BLaER1 (cell line): ENCODE data around the gene RNF208.
"Not testable (repeated sequence)": the region's sequence is repeated elsewhere in the genome, so short reads cannot be mapped to it uniquely, and the experiment has no call there.

Source experiments
- H3K27ac ChIP-seq: shearing (Covaris generic); formaldehyde crosslinking; 2 replicates; pipeline ENCODE4 v1.8.1; 2022
- H3K27me3 ChIP-seq: shearing (Covaris generic); formaldehyde crosslinking; 2 replicates; pipeline ENCODE4 v1.8.1; 2022
- H3K36me3 ChIP-seq: shearing (Covaris generic); formaldehyde crosslinking; 2 replicates; pipeline ENCODE4 v1.8.1; 2022
- H3K4me1 ChIP-seq: shearing (Covaris generic); formaldehyde crosslinking; 2 replicates; pipeline ENCODE4 v1.8.1; 2022
- H3K4me2 ChIP-seq: shearing (Covaris generic); formaldehyde crosslinking; 2 replicates; pipeline ENCODE4 v1.8.1; 2022
- H3K4me3 ChIP-seq: shearing (Covaris generic); formaldehyde crosslinking; 2 replicates; pipeline ENCODE4 v1.8.1; 2022
- H3K9ac ChIP-seq: shearing (Covaris generic); formaldehyde crosslinking; 2 replicates; pipeline ENCODE4 v1.8.1; 2022
- H3K9me3 ChIP-seq: shearing (Covaris generic); formaldehyde crosslinking; 2 replicates; pipeline ENCODE4 v1.8.1; 2022
- H4K20me1 ChIP-seq: shearing (Covaris generic); formaldehyde crosslinking; 2 replicates; pipeline ENCODE4 v1.8.1; 2022
- Cebpa-rat ChIP-seq: shearing (Covaris generic); IDR thresholded peaks from 2 replicates; pipeline ENCODE4 v1.8.1; 2022

Gene RNF208

GRCh38 chr9:137240318-137240840, 18.3 kb upstream of the RNF208 start:
- Histone ChIP-seq H3K36me3 (peaks cover 28% of the 10 kb centered on the region), H3K9me3 (no peaks in the 10 kb centered on the region), H3K4me2 (peak overlapping the region; percentile 98), H3K27me3 (no peaks in the 10 kb centered on the region), H3K4me1 (peaks cover 81% of the 10 kb centered on the region), H3K4me3 (peak overlapping the region; percentile 74), H4K20me1 (peaks cover 46% of the 10 kb centered on the region), H3K27ac (peak overlapping the region; percentile 94), H3K9ac (peak overlapping the region; percentile 89)
- TF ChIP-seq Cebpa-rat: no peak

DNA sequence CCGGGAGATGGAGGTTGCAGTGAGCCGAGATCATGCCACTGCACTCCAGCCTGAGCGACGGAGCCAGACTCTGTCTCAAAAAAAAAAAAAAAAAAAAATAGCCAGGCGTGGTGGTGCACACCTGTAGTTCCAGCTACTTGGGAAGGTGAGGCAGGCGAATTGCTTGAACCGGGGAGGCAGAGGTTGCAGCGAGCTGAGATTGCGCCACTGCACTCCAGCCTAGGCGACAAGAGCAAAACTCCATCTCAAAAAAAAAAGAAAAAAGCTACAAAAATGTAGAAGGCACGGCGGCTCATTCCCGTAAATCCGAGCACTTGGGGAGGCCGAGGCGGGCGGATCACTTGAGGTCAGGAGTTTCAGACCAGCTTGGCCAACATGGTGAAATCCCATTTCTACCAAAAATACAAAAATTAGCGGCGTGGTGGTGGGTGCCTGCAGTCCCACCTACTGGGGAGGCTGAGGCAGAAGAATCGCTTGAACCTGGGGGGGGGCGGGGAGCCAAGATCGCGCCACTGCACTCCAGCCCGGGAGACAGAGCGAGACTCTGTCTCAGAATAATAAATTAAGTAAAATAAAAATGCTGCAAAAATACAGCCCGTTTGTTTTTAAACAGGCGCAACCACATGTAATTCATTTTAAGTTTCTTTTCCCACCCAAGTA, 17.6 kb upstream of the RNF208 start:
- peak overlapping the region; percentile 94 for H3K27ac ChIP-seq
- H3K27me3 ChIP-seq, H3K9me3 ChIP-seq: not testable (repeated sequence)
- peaks cover 28% of the 10 kb centered on the region for H3K36me3 ChIP-seq
- H3K9ac ChIP-seq: peak overlapping the region; percentile 89
- peaks cover 43% of the 10 kb centered on the region for H4K20me1 ChIP-seq
- peaks cover 81% of the 10 kb centered on the region for H3K4me1 ChIP-seq
- peak overlapping the region; percentile 98 for H3K4me2 ChIP-seq
- H3K4me3 ChIP-seq: peak overlapping the region; percentile 74

DNA sequence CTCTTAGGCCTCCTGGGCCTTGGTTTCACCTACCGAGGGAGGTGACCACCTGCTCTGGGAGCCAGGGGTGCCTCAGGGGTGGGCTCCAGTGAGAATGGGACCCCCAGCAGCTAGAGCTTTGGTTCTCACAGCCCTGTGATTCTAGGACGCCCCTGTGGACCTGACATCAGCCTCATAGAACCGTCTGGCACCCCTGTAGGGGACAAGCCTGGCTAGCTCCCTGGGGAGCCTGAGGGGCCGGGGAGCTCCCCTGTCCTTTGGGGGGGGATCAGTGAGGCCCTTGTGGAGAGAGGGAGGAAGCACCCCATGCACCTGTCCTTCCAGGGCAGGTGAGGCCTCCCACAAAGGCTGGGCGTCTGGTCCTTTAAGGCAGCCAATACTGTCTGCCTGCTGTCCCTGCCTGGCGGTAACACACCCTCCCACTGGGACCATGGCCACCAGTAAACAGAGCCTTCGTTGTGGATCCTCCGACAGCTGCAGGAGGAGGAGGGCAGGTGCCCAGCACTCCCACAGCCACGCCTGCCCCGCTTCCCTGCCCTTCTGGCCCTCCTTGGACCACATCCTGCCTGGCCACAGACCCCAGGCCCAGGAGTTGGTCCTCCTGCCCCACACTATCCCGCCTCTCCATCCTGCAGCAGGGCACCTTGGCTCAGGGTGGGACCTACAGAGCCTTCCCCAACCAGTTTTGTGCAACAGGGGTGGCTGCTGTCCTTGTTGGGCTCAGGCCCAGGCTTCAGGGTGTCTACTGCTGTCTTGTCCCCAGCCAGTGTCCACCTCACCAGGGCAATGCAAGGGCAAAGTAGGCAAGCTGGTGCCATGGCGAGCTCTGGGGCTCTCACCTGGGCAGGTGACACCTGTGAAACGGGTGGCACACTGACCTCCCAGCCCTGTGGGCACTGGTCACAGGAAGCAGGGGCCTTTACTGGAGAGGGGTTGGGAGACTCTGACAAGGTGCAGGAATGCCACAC, 16.0 kb upstream of the RNF208 start:
- Histone ChIP-seq H3K4me2 (peak overlapping the region; percentile 98), H3K27ac (peak overlapping the region; percentile 84), H3K36me3 (peaks cover 14% of the 10 kb centered on the region), H3K9ac (peak overlapping the region; percentile 69), H4K20me1 (peaks cover 33% of the 10 kb centered on the region), H3K9me3 (no peaks in the 10 kb centered on the region), H3K4me1 (peaks cover 72% of the 10 kb centered on the region), H3K4me3 (peak overlapping the region; percentile 63; the same call in 1 of the 2 replicates), H3K27me3 (no peaks in the 10 kb centered on the region)
- no peak for TF ChIP-seq Cebpa-rat

GRCh38 chr9:137236936-137237421, 14.9 kb upstream of the RNF208 start:
- Histone ChIP-seq H3K9ac (peak overlapping the region; percentile 69), H3K4me2 (peak overlapping the region; percentile 98), H4K20me1 (peaks cover 23% of the 10 kb centered on the region), H3K4me1 (peaks cover 67% of the 10 kb centered on the region), H3K36me3 (peaks cover 4% of the 10 kb centered on the region), H3K4me3 (peak overlapping the region; percentile 63), H3K9me3 (no peaks in the 10 kb centered on the region), H3K27me3 (no peaks in the 10 kb centered on the region), H3K27ac (peak overlapping the region; percentile 84)
- no peak for TF ChIP-seq Cebpa-rat

- Histone ChIP-seq H3K4me2 (peak overlapping the region; percentile 98), H3K4me1 (peaks cover 71% of the 10 kb centered on the region), H3K9ac (peak overlapping the region; percentile 69), H3K27me3 (no peaks in the 10 kb centered on the region), H4K20me1 (peaks cover 17% of the 10 kb centered on the region; the same call in 1 of the 2 replicates), H3K4me3 (peak overlapping the region; percentile 63), H3K9me3 (no peaks in the 10 kb centered on the region), H3K27ac (peak overlapping the region; percentile 84), H3K36me3 (no peaks in the 10 kb centered on the region)
- no peak for TF ChIP-seq Cebpa-rat
Observed at GRCh38 chr9:137236238-137236935, 14.3 kb upstream of the RNF208 start.

GRCh38 chr9:137235424-137236237, 13.6 kb upstream of the RNF208 start:
- TF ChIP-seq Cebpa-rat: no peak
- peak overlapping the region; percentile 66 for H3K9ac ChIP-seq
- H3K4me1 ChIP-seq: peaks cover 78% of the 10 kb centered on the region
- no peaks in the 10 kb centered on the region for H3K36me3 ChIP-seq
- no peaks in the 10 kb centered on the region for H3K27me3 ChIP-seq
- peaks cover 17% of the 10 kb centered on the region; the same call in 1 of the 2 replicates for H4K20me1 ChIP-seq
- H3K27ac ChIP-seq: peak overlapping the region; percentile 79
- H3K4me3 ChIP-seq: peak overlapping the region; percentile 63
- no peaks in the 10 kb centered on the region for H3K9me3 ChIP-seq
- peak overlapping the region; percentile 98 for H3K4me2 ChIP-seq

DNA sequence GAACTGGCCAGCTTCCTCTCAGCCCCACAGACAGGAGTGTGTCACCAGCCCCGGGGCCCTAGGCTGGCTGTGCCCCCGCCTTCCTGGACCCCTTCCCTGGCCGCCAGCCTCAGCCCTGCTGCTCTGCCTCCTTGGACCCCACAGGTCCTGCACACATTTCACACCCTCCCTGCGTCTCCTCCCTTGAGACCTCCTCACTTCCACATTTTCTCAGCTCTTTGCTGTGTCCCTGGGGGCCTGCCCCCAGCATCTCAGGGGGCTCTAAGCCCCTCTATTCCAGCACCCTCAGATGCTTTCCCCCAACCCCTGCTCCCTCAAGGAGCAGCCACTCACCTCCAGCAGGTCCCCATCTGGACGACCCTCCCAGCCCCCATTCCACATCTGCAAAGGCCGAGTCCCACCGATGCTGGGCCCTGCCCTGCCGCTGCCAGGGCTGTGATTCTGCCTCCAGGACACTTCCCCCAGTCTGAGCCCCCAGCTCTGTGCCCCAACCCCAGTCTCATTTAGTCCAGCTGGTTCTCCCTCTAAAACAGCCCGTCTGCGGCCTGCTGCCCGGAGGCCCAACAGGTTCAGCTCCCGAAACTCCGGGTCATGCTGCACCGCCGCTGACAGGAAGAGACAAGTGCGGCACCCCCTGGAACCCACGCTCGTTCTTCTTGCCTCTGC, 12.9 kb upstream of the RNF208 start:
- Histone ChIP-seq H3K4me3 (peak overlapping the region; percentile 63), H3K27ac (peak overlapping the region; percentile 79), H3K9me3 (no peaks in the 10 kb centered on the region), H3K9ac (peak overlapping the region; percentile 66), H4K20me1 (peaks cover 17% of the 10 kb centered on the region; the same call in 1 of the 2 replicates), H3K36me3 (no peaks in the 10 kb centered on the region), H3K4me2 (peak overlapping the region; percentile 98), H3K27me3 (no peaks in the 10 kb centered on the region), H3K4me1 (peaks cover 83% of the 10 kb centered on the region)
- TF ChIP-seq Cebpa-rat: no peak

GRCh38 chr9:137234055-137234697, 12.1 kb upstream of the RNF208 start:
- Histone ChIP-seq H3K9me3 (no peaks in the 10 kb centered on the region), H3K4me2 (peak overlapping the region; percentile 98), H3K4me1 (peaks cover 83% of the 10 kb centered on the region), H3K36me3 (no peaks in the 10 kb centered on the region), H3K4me3 (peak overlapping the region; percentile 63), H4K20me1 (peaks cover 17% of the 10 kb centered on the region; the same call in 1 of the 2 replicates), H3K27ac (peak overlapping the region; percentile 79; the same call in 1 of the 2 replicates), H3K27me3 (no peaks in the 10 kb centered on the region), H3K9ac (peak overlapping the region; percentile 66; the same call in 1 of the 2 replicates)
- TF ChIP-seq Cebpa-rat: no peak
